GM12878 (cell line): ENCODE data around the gene SPRN. TPM values are rescaled to one million over a fixed set of nuclear protein-coding genes. Genes with fewer than 3 reads are reported as not detected.

Source experiments
- ATF7 ChIP-seq: fragments of 450-650 bp; IDR thresholded peaks from 2 replicates; pipeline ENCODE4 v1.6.1; 2016; ENCODE audit warnings: low read depth, mild to moderate bottlenecking
- POU2F2 ChIP-seq: IDR thresholded peaks from 3 replicates; pipeline ENCODE4 v1.6.1; 2011; ENCODE audit warnings: low read depth, mild to moderate bottlenecking, low read length, borderline replicate concordance
- RAD51 ChIP-seq: fragments of 450-650 bp; IDR thresholded peaks from 2 replicates; pipeline ENCODE4 v1.6.1; 2016; ENCODE audit warnings: moderate library complexity, mild to moderate bottlenecking, inconsistent platforms
- RB1 ChIP-seq: fragments of 450-650 bp; formaldehyde crosslinking; IDR thresholded peaks from 2 replicates; pipeline ENCODE4 v1.6.1; 2017; ENCODE audit warnings: mild to moderate bottlenecking, borderline replicate concordance
- RELB ChIP-seq: fragments of 450-650 bp; IDR thresholded peaks from 2 replicates; pipeline ENCODE4 v1.6.1; 2017; ENCODE audit warnings: low read depth, mild to moderate bottlenecking, moderate library complexity
- SMAD5 ChIP-seq: IDR thresholded peaks from 2 replicates; pipeline ENCODE4 v1.6.1; 2016; ENCODE audit warnings: antibody characterized with exemption, low read depth
- SREBF1 ChIP-seq: IDR thresholded peaks from 2 replicates; pipeline ENCODE4 v1.6.1; 2012; ENCODE audit warnings: mild to moderate bottlenecking, low read length
- TCF7 ChIP-seq: IDR thresholded peaks from 2 replicates; pipeline ENCODE4 v1.6.1; 2014; ENCODE audit warnings: antibody characterized with exemption, borderline replicate concordance
- ZBTB4 ChIP-seq: fragments of 450-650 bp; formaldehyde crosslinking; IDR thresholded peaks from 2 replicates; pipeline ENCODE4 v1.4.0; 2022; ENCODE audit warnings: mild to moderate bottlenecking, moderate library complexity
- ZNF687 ChIP-seq: fragments of 450-650 bp; IDR thresholded peaks from 2 replicates; pipeline ENCODE4 v1.6.1; 2017; ENCODE audit warnings: mild to moderate bottlenecking, moderate library complexity
- polyA plus RNA-seq, 11 experiments: library from polyadenylated mRNA; depleted of rRNA in 4 of 11; unstranded in 6 of 11; stranded (reverse) in 5 of 11; fragments of >200 nt; fragmentation: Nextera tagmentation in 4 of 11; fragmentation: Illumina TruSeq in 1 of 11; extraction: Ambion mirVana in 4 of 11; extraction: Trizol in 1 of 11; gene quantifications; 1 replicate in 1 of 11; 2 replicates in 10 of 11; pipeline versions ENCODE4 v1.2.1 to v1.2.3, GENCODE V29; 2011 to 2016; ENCODE audit warnings: inconsistent platforms in 2 of 11, missing spikeins in 2 of 11, low read depth in 1 of 11
- total RNA-seq, 4 experiments: library from RNA; depleted of rRNA in 3 of 4; stranded (reverse); fragments of >200 nt in 3 of 4; fragmentation: Illumina TruSeq in 1 of 4; extraction: Trizol in 1 of 4; gene quantifications; 2 replicates each; pipeline versions ENCODE4 v1.2.1 to v1.2.3, GENCODE V29; 2013 to 2021
- TF ChIP-seq, protein P1 (sequence below): IDR thresholded peaks from 2 replicates; pipeline ENCODE4 v1.6.1; 2012; ENCODE audit warnings: low read length, inconsistent platforms
- TF ChIP-seq, protein P2 (sequence below): fragments of 450-650 bp; IDR thresholded peaks from 2 replicates; pipeline ENCODE4 v1.6.1; 2016; ENCODE audit warnings: mild to moderate bottlenecking, moderate library complexity, borderline replicate concordance
- TF ChIP-seq, protein P3 (sequence below): fragments of 450-650 bp; conservative IDR thresholded peaks from 2 replicates; pipeline ENCODE4 v1.6.1; 2017; ENCODE audit warnings: mild to moderate bottlenecking, moderate library complexity

SPRN gene
- total and polyA plus RNA-seq, 10 of the 15 experiments (the other 5 are each of a cell fraction or from before 2014, with no cell fraction given) = 0.03 to 0.96 (median 0.46) TPM; not detected in 6

DNA sequence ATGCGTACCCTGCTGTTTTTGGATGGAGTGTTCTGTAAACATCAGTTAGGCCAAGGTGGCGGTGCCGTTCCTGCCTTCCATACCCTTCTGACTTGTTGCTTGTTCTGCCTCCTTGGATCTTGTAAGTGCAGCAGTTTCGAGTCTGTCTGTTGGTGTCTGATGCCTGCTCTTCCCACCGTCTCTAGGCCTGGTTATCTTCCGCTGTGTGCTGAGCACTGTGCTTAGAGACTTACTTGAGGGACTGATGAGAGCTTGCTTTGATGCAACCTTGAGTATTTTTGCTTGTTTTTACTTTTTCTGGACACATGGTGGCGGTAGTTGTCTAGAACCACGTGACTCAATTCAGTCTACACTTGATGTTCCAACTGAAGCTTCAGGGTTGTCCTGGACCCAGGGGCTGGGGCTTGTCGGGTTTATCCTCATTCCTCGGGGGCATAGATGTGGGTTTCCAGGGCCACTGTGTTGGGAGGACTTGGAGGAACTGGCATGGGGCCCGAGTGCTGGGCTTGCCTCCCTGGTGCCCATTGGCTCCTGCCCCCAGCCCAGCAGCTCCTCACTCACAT lies 14.4 kb upstream of the SPRN start (continued):
- TF ChIP-seq ZBTB4 (CRISPR knock-in tag) (no peak), SREBF1 (no peak), POU2F2 (no peak), TCF7 (no peak), RB1 (no peak), RELB (no peak), RAD51 (peak; percentile 89), SMAD5 (no peak), ATF7 (no peak), ZNF687 (no peak)
- TF ChIP-seq, protein P1, sequence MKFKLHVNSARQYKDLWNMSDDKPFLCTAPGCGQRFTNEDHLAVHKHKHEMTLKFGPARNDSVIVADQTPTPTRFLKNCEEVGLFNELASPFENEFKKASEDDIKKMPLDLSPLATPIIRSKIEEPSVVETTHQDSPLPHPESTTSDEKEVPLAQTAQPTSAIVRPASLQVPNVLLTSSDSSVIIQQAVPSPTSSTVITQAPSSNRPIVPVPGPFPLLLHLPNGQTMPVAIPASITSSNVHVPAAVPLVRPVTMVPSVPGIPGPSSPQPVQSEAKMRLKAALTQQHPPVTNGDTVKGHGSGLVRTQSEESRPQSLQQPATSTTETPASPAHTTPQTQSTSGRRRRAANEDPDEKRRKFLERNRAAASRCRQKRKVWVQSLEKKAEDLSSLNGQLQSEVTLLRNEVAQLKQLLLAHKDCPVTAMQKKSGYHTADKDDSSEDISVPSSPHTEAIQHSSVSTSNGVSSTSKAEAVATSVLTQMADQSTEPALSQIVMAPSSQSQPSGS = no peak
- TF ChIP-seq, protein P2, sequence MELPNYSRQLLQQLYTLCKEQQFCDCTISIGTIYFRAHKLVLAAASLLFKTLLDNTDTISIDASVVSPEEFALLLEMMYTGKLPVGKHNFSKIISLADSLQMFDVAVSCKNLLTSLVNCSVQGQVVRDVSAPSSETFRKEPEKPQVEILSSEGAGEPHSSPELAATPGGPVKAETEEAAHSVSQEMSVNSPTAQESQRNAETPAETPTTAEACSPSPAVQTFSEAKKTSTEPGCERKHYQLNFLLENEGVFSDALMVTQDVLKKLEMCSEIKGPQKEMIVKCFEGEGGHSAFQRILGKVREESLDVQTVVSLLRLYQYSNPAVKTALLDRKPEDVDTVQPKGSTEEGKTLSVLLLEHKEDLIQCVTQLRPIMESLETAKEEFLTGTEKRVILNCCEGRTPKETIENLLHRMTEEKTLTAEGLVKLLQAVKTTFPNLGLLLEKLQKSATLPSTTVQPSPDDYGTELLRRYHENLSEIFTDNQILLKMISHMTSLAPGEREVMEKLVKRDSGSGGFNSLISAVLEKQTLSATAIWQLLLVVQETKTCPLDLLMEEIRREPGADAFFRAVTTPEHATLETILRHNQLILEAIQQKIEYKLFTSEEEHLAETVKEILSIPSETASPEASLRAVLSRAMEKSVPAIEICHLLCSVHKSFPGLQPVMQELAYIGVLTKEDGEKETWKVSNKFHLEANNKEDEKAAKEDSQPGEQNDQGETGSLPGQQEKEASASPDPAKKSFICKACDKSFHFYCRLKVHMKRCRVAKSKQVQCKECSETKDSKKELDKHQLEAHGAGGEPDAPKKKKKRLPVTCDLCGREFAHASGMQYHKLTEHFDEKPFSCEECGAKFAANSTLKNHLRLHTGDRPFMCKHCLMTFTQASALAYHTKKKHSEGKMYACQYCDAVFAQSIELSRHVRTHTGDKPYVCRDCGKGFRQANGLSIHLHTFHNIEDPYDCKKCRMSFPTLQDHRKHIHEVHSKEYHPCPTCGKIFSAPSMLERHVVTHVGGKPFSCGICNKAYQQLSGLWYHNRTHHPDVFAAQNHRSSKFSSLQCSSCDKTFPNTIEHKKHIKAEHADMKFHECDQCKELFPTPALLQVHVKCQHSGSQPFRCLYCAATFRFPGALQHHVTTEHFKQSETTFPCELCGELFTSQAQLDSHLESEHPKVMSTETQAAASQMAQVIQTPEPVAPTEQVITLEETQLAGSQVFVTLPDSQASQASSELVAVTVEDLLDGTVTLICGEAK = no peak
- TF ChIP-seq, protein P3, sequence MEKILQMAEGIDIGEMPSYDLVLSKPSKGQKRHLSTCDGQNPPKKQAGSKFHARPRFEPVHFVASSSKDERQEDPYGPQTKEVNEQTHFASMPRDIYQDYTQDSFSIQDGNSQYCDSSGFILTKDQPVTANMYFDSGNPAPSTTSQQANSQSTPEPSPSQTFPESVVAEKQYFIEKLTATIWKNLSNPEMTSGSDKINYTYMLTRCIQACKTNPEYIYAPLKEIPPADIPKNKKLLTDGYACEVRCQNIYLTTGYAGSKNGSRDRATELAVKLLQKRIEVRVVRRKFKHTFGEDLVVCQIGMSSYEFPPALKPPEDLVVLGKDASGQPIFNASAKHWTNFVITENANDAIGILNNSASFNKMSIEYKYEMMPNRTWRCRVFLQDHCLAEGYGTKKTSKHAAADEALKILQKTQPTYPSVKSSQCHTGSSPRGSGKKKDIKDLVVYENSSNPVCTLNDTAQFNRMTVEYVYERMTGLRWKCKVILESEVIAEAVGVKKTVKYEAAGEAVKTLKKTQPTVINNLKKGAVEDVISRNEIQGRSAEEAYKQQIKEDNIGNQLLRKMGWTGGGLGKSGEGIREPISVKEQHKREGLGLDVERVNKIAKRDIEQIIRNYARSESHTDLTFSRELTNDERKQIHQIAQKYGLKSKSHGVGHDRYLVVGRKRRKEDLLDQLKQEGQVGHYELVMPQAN = no peak
